Activated T-helper 1 cell treated with anti-CD3 and anti-CD28 coated beads, Interleukin-12 subunit alpha, Interleukin-12 subunit beta, Interleukin-2, Interleukin-4 antibody, amounts not matched to agents 30 ng/mL and 10 ng/mL and 1 ng/mL, durations not matched to agents 14 hours and 24 hours and 36 hours (primary cell): ENCODE results near the gene DISP3. TPM values are rescaled to one million over a fixed set of nuclear protein-coding genes. Genes with fewer than 3 reads are reported as not detected.

Experiments used
- DNase-seq: peaks from one replicate; pipeline ENCODE4 v3.0.0; 2021; ENCODE audit warnings: low spot score
- H3K27ac Mint-ChIP-seq: one replicate; pipeline ENCODE4 v1.8.0; 2021; ENCODE audit warnings: mild to moderate bottlenecking, mixed read lengths
- H3K27me3 Mint-ChIP-seq: one replicate; pipeline ENCODE4 v1.8.0; 2022; ENCODE audit warnings: mild to moderate bottlenecking, moderate library complexity, mixed read lengths; ENCODE audit not compliant: insufficient read depth
- H3K36me3 Mint-ChIP-seq: one replicate; pipeline ENCODE4 v1.8.0; 2021; ENCODE audit warnings: low read depth, mixed read lengths
- H3K4me1 Mint-ChIP-seq: one replicate; pipeline ENCODE4 v1.8.0; 2021; ENCODE audit warnings: low read depth, mixed read lengths
- H3K4me3 Mint-ChIP-seq: one replicate; pipeline ENCODE4 v1.8.0; 2021; ENCODE audit warnings: mild to moderate bottlenecking, moderate library complexity, mixed read lengths
- H3K9me3 Mint-ChIP-seq: one replicate; pipeline ENCODE4 v1.8.0; 2021; ENCODE audit warnings: mixed read lengths
- intact Hi-C: fragments of 100-400 bp; cut with micrococcal nuclease; formaldehyde crosslinking; loops from one replicate; pipeline ENCODE4 v1.15.1; 2024
- total RNA-seq: library from RNA; stranded (reverse); gene quantifications from 2 replicates; pipeline ENCODE4 v1.2.3, GENCODE V29; 2022

DISP3 gene
- total RNA-seq, 1 donor from 2014 or later, result 0.41 TPM

- peaks cover 12% of the 10 kb centered on the region for H3K27me3 Mint-ChIP-seq
- no peaks in the 10 kb centered on the region for H3K4me1 Mint-ChIP-seq
Observed at GRCh38 chr1:11546456-11546855, 67.5 kb downstream of the DISP3 start.

GRCh38 chr1:11550664-11551283, 71.8 kb downstream of the DISP3 start:
- H3K4me1 Mint-ChIP-seq, result no peaks in the 10 kb centered on the region
- intact Hi-C loops, result no loop called here
- no peaks in the 10 kb centered on the region for H3K9me3 Mint-ChIP-seq
- H3K27me3 Mint-ChIP-seq, result peaks cover 10% of the 10 kb centered on the region
- H3K4me3 Mint-ChIP-seq, result no peak overlapping the region
- H3K36me3 Mint-ChIP-seq, result no peaks in the 10 kb centered on the region
- no peak overlapping the region for H3K27ac Mint-ChIP-seq
- peak; percentile 20 for DNase-seq

More at GRCh38 chr1:11546456-11546855, 67.5 kb downstream of the DISP3 start:
- no peak for DNase-seq
- no peaks in the 10 kb centered on the region for H3K36me3 Mint-ChIP-seq
- intact Hi-C loops, result no loop called here
- H3K27ac Mint-ChIP-seq, result no peak overlapping the region
- no peaks in the 10 kb centered on the region for H3K9me3 Mint-ChIP-seq
- H3K4me3 Mint-ChIP-seq, result no peak overlapping the region

- intact Hi-C loops, result no loop called here
- H3K4me3 Mint-ChIP-seq, result no peak overlapping the region
- no peaks in the 10 kb centered on the region for H3K36me3 Mint-ChIP-seq
- DNase-seq, result no peak
- H3K4me1 Mint-ChIP-seq, result no peaks in the 10 kb centered on the region
- no peak overlapping the region for H3K27ac Mint-ChIP-seq
- no peaks in the 10 kb centered on the region for H3K9me3 Mint-ChIP-seq
- peaks cover 14% of the 10 kb centered on the region for H3K27me3 Mint-ChIP-seq
Observed at GRCh38 chr1:11558276-11558675, 79.3 kb downstream of the DISP3 start.

- H3K27me3 Mint-ChIP-seq, result peaks cover 14% of the 10 kb centered on the region
- no peak overlapping the region for H3K27ac Mint-ChIP-seq
- H3K4me1 Mint-ChIP-seq, result no peaks in the 10 kb centered on the region
- H3K4me3 Mint-ChIP-seq, result no peak overlapping the region
- intact Hi-C loops, result no loop called here
- no peaks in the 10 kb centered on the region for H3K36me3 Mint-ChIP-seq
- no peak for DNase-seq
- no peaks in the 10 kb centered on the region for H3K9me3 Mint-ChIP-seq
Observed at GRCh38 chr1:11558871-11559590, 80.1 kb downstream of the DISP3 start.

- no peaks in the 10 kb centered on the region for H3K4me1 Mint-ChIP-seq
- H3K4me3 Mint-ChIP-seq, result no peak overlapping the region
- intact Hi-C loops, result no loop called here
- no peak for DNase-seq
- peaks cover 14% of the 10 kb centered on the region for H3K27me3 Mint-ChIP-seq
- no peaks in the 10 kb centered on the region for H3K9me3 Mint-ChIP-seq
- H3K27ac Mint-ChIP-seq, result no peak overlapping the region
- no peaks in the 10 kb centered on the region for H3K36me3 Mint-ChIP-seq
Observed at GRCh38 chr1:11559591-11559970, 80.6 kb downstream of the DISP3 start.

GRCh38 chr1:11560061-11560460, 81.1 kb downstream of the DISP3 start:
- intact Hi-C loops, result no loop called here
- Mint-ChIP-seq H3K27me3 (peaks cover 14% of the 10 kb centered on the region), H3K36me3 (no peaks in the 10 kb centered on the region), H3K4me1 (no peaks in the 10 kb centered on the region), H3K27ac (no peak overlapping the region), H3K4me3 (no peak overlapping the region), H3K9me3 (no peaks in the 10 kb centered on the region)
- no peak for DNase-seq

GRCh38 chr1:11561740-11562139, 82.8 kb downstream of the DISP3 start:
- Mint-ChIP-seq H3K36me3 (no peaks in the 10 kb centered on the region), H3K4me1 (no peaks in the 10 kb centered on the region), H3K4me3 (no peak overlapping the region), H3K27me3 (peaks cover 14% of the 10 kb centered on the region), H3K27ac (no peak overlapping the region), H3K9me3 (no peaks in the 10 kb centered on the region)
- DNase-seq, result no peak
- intact Hi-C loops, result no loop called here

GRCh38 chr1:11562664-11563063, 83.7 kb downstream of the DISP3 start:
- intact Hi-C loops, result no loop called here
- peaks cover 14% of the 10 kb centered on the region for H3K27me3 Mint-ChIP-seq
- H3K36me3 Mint-ChIP-seq, result no peaks in the 10 kb centered on the region
- H3K27ac Mint-ChIP-seq, result no peak overlapping the region
- DNase-seq, result no peak
- H3K4me1 Mint-ChIP-seq, result no peaks in the 10 kb centered on the region
- no peak overlapping the region for H3K4me3 Mint-ChIP-seq
- H3K9me3 Mint-ChIP-seq, result no peaks in the 10 kb centered on the region

GRCh38 chr1:11563560-11564069, 84.7 kb downstream of the DISP3 start:
- no peak overlapping the region for H3K27ac Mint-ChIP-seq
- peaks cover 8% of the 10 kb centered on the region for H3K27me3 Mint-ChIP-seq
- no peaks in the 10 kb centered on the region for H3K36me3 Mint-ChIP-seq
- H3K9me3 Mint-ChIP-seq, result no peaks in the 10 kb centered on the region
- no peaks in the 10 kb centered on the region for H3K4me1 Mint-ChIP-seq
- intact Hi-C loops, result no loop called here
- no peak for DNase-seq
- H3K4me3 Mint-ChIP-seq, result no peak overlapping the region

- Mint-ChIP-seq H3K4me3 (no peak overlapping the region), H3K4me1 (no peaks in the 10 kb centered on the region), H3K27me3 (peaks cover 3% of the 10 kb centered on the region), H3K27ac (no peak overlapping the region), H3K9me3 (no peaks in the 10 kb centered on the region), H3K36me3 (no peaks in the 10 kb centered on the region)
- no peak for DNase-seq
- intact Hi-C loops, result no loop called here
Observed at GRCh38 chr1:11564237-11564636, 85.3 kb downstream of the DISP3 start.

- H3K36me3 Mint-ChIP-seq, result no peaks in the 10 kb centered on the region
- no peaks in the 10 kb centered on the region for H3K4me1 Mint-ChIP-seq
- H3K27ac Mint-ChIP-seq, result no peak overlapping the region
- H3K4me3 Mint-ChIP-seq, result no peak overlapping the region
- intact Hi-C loops, result no loop called here
- no peaks in the 10 kb centered on the region for H3K27me3 Mint-ChIP-seq
- H3K9me3 Mint-ChIP-seq, result no peaks in the 10 kb centered on the region
- DNase-seq, result no peak
Observed at GRCh38 chr1:11566042-11566850, 87.3 kb downstream of the DISP3 start.

GRCh38 chr1:11567244-11568065, 88.5 kb downstream of the DISP3 start:
- Mint-ChIP-seq H3K27ac (no peak overlapping the region), H3K4me1 (no peaks in the 10 kb centered on the region), H3K36me3 (no peaks in the 10 kb centered on the region), H3K27me3 (peaks cover 3% of the 10 kb centered on the region), H3K9me3 (no peaks in the 10 kb centered on the region), H3K4me3 (no peak overlapping the region)
- DNase-seq, result no peak
- intact Hi-C loops, result no loop called here
